ENCODE data around the gene TTLL11.

DNA sequence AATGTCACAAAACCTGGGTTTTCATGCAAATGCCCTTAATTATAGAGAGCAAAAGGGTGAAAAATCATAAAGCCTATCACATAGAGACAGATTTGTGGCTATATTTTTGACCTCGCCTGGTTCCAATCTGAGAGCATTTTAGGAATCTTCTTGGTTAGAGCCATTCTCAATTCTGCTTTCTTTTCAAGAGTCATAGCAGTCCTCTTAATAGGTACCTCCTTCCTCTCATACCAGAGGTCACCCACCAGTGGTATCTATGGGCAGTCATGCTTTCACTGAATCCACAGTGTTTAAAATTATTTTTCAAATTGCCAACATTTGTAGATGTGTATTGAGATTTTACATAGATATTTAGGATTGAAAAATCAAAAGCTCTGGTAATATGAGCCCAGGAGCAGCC lies 226.2 kb downstream of the TTLL11 start:
- TF ChIP-seq CTCF (IDR thresholded peaks at IDR 0.05) (no peak), POLR2A (IDR thresholded peaks at IDR 0.05) (no peak)

Measured in right lobe of liver (tissue), 4 donors.